Prostate gland (tissue), 2 donors: ENCODE results near the gene STX10. TPM values are rescaled to one million over a fixed set of nuclear protein-coding genes. Genes with fewer than 3 reads are reported as not detected.

Experiments used
- DNase-seq: peaks from one replicate; pipeline ENCODE4 v3.0.0-alpha.2; 2019; ENCODE audit warnings: low spot score
- H3K27ac ChIP-seq, 2 donors: fragments of 200-600 bp; sonication (generic); 2 replicates each; pipeline ENCODE4 v1.5.1; 2017 to 2019
- H3K27me3 ChIP-seq: fragments of 200-600 bp; sonication (generic); replicated peaks from 2 replicates; pipeline ENCODE4 v1.5.1; 2019; ENCODE audit not compliant: insufficient read depth
- H3K36me3 ChIP-seq, 2 donors: fragments of 200-600 bp; sonication (generic); 1 replicate in 1 of 2; 2 replicates in 1 of 2; pipeline versions ENCODE4 v1.5.1 to v1.8.1; 2017 to 2019
- H3K4me1 ChIP-seq: fragments of 200-600 bp; sonication (generic); replicated peaks from 2 replicates; pipeline ENCODE4 v1.5.1; 2019
- H3K4me3 ChIP-seq, 2 donors: fragments of 200-600 bp; sonication (generic); 2 replicates each; pipeline ENCODE4 v1.5.1; 2017 to 2019
- H3K9me3 ChIP-seq: fragments of 200-600 bp; sonication (generic); 2 replicates; pipeline ENCODE4 v1.5.1; 2017
- CTCF ChIP-seq, 4 experiments: fragments of 200-600 bp in 2 of 4; fragments of 450-650 bp in 2 of 4; sonication (generic) in 2 of 4; IDR thresholded peaks; 1 replicate in 3 of 4; 2 replicates in 1 of 4; pipeline ENCODE4 v1.5.1; 2016 to 2019; ENCODE audit warnings: antibody characterized with exemption in 4 of 4, mild to moderate bottlenecking in 2 of 4, moderate library complexity in 2 of 4
- POLR2A ChIP-seq: fragments of 450-650 bp; IDR thresholded peaks from one replicate; pipeline ENCODE4 v1.6.1; 2016; ENCODE audit warnings: antibody characterized with exemption, mild to moderate bottlenecking
- POLR2AphosphoS5 ChIP-seq: sonication (generic); formaldehyde crosslinking; IDR thresholded peaks from one replicate; pipeline ENCODE4 v1.6.1; 2017; ENCODE audit warnings: antibody characterized with exemption
- WGBS: methylation state at CpG from one replicate; pipeline ENCODE4 v1.1.5; 2018; 5-methylcytosine and 5-hydroxymethylcytosine counted together
- intact Hi-C: fragments of 100-400 bp; cut with DNase I; formaldehyde crosslinking; loops from one replicate; pipeline ENCODE4 v1.14.2; 2022
- total RNA-seq, 2 donors: library from RNA; depleted of rRNA; stranded (reverse); fragments of >200 nt; gene quantifications; one replicate each; pipeline ENCODE4 v1.1.0, GENCODE V29; 2016

STX10 gene
- total RNA-seq, 2 donors from 2014 or later = 42.5 to 48.6 TPM

GRCh38 chr19:13132471-13133180 is 17.5 kb downstream of the STX10 start:
- no peaks in the 10 kb centered on the region for H3K36me3 ChIP-seq
- H3K27me3 ChIP-seq = no peaks in the 10 kb centered on the region
- no peak for DNase-seq
- no peaks in the 10 kb centered on the region for H3K9me3 ChIP-seq
- no peaks in the 10 kb centered on the region for H3K4me1 ChIP-seq
- TF ChIP-seq POLR2AphosphoS5 (no peak), CTCF (IDR thresholded peaks at IDR 0.05) (no peak), POLR2A (no peak)
- intact Hi-C loops = no loop called here
- no peak overlapping the region for H3K4me3 ChIP-seq
- no peak overlapping the region for H3K27ac ChIP-seq
- WGBS = 80% methylated on average over 8 of the region's 8 CpGs

- intact Hi-C loops = no loop called here
- Histone ChIP-seq H3K27me3 (no peaks in the 10 kb centered on the region), H3K4me3 (no peak overlapping the region), H3K9me3 (no peaks in the 10 kb centered on the region), H3K36me3 (no peaks in the 10 kb centered on the region), H3K27ac (no peak overlapping the region), H3K4me1 (no peaks in the 10 kb centered on the region)
- DNase-seq = no peak
- 88% methylated on average over 3 of the region's 3 CpGs for WGBS
- TF ChIP-seq POLR2AphosphoS5 (no peak), CTCF (IDR thresholded peaks at IDR 0.05) (no peak), POLR2A (no peak)
Observed at GRCh38 chr19:13130886-13131490, 19.2 kb downstream of the STX10 start.

GRCh38 chr19:13129384-13129783 is 20.8 kb downstream of the STX10 start:
- no peaks in the 10 kb centered on the region for H3K9me3 ChIP-seq
- intact Hi-C loops = no loop called here
- 94% methylated on average over 9 of the region's 9 CpGs for WGBS
- no peaks in the 10 kb centered on the region for H3K4me1 ChIP-seq
- no peak for DNase-seq
- TF ChIP-seq POLR2AphosphoS5 (no peak), CTCF (IDR thresholded peaks at IDR 0.05) (no peak), POLR2A (no peak)
- H3K27me3 ChIP-seq = no peaks in the 10 kb centered on the region
- no peak overlapping the region for H3K27ac ChIP-seq
- H3K4me3 ChIP-seq = no peak overlapping the region
- no peaks in the 10 kb centered on the region for H3K36me3 ChIP-seq

GRCh38 chr19:13128583-13128982 is 21.6 kb downstream of the STX10 start:
- Histone ChIP-seq H3K4me1 (no peaks in the 10 kb centered on the region), H3K4me3 (no peak overlapping the region), H3K27ac (no peak overlapping the region), H3K36me3 (no peaks in the 10 kb centered on the region), H3K9me3 (no peaks in the 10 kb centered on the region), H3K27me3 (no peaks in the 10 kb centered on the region)
- DNase-seq = no peak
- intact Hi-C loops = no loop called here
- TF ChIP-seq POLR2AphosphoS5 (no peak), CTCF (IDR thresholded peaks at IDR 0.05) (no peak), POLR2A (no peak)
- WGBS = 38% methylated on average over 1 of the region's 1 CpG
